ENCODE results near the gene APCDD1. TPM values are rescaled to one million over a fixed set of nuclear protein-coding genes. Genes with fewer than 3 reads are reported as not detected.

The APCDD1 gene
- polyA plus RNA-seq, 1 of the 3 experiments (the other 2 are of a cell fraction), result 0.02 TPM

GRCh38 chr18:10417664-10418063 is 36.8 kb upstream of the APCDD1 start:
- no peak for TF ChIP-seq NFIC (IDR thresholded peaks at IDR 0.05; ENCODE audit: borderline replicate concordance)
- TF ChIP-seq TEAD4 (IDR thresholded peaks at IDR 0.05; ENCODE audit: borderline replicate concordance, insufficient read depth), result no peak
- TF ChIP-seq POLR2AphosphoS5 (IDR thresholded peaks at IDR 0.05; ENCODE audit: low read depth, low read length), result no peak
- no peak for TF ChIP-seq FOXJ3 (CRISPR knock-in tag; IDR thresholded peaks at IDR 0.05)
- no peak for TF ChIP-seq RXRA (IDR thresholded peaks at IDR 0.05; ENCODE audit: borderline replicate concordance, low read depth)
- CTCF ChIA-PET, result no interaction called here

GRCh38 chr18:10418836-10419235 is 35.6 kb upstream of the APCDD1 start:
- Histone ChIP-seq H4K20me1 (ENCODE audit: insufficient read depth) (no peaks in the 10 kb centered on the region), H3K4me2 (no peak overlapping the region), H3K4me3 (ENCODE audit: low read depth in 2 of 2, low read length in 1 of 2) (no peak overlapping the region), H2AFZ (ENCODE audit: low read depth) (no peak overlapping the region), H3K9me3 (no peaks in the 10 kb centered on the region), H3K79me2 (ENCODE audit: insufficient read depth) (no peaks in the 10 kb centered on the region), H3K27me3 (ENCODE audit: insufficient read depth) (no peaks in the 10 kb centered on the region), H3K27ac (ENCODE audit: low read depth in 2 of 2, low read length in 1 of 2) (no peak overlapping the region), H3F3A (replicated peaks; ENCODE audit: insufficient read depth) (no peaks in the 10 kb centered on the region), H3K9ac (no peak overlapping the region), H3K9me2 (no peaks in the 10 kb centered on the region), H3K36me3 (replicated peaks in 1 of 2; ENCODE audit: control insufficient read depth in 1 of 2, insufficient read depth in 2 of 2, low read length in 1 of 2) (no peaks in the 10 kb centered on the region), H3K4me1 (ENCODE audit: control insufficient read depth in 1 of 2, insufficient read depth in 2 of 2, low read depth in 1 of 2, low read length in 1 of 2) (no peaks in the 10 kb centered on the region)
- no peak for DNase-seq
- CTCF ChIA-PET, result interaction anchor here (1.1 kb wide), 1 partner anchor 447 kb away, joined by 3 read pairs; no protein-coding TSS in a partner anchor
- POLR2A ChIA-PET, result no interaction called here
- TF ChIP-seq RXRA (IDR thresholded peaks at IDR 0.05; ENCODE audit: borderline replicate concordance, low read depth), result no peak
- no peak for TF ChIP-seq JUND (IDR thresholded peaks at IDR 0.05)
- TF ChIP-seq GABPA (IDR thresholded peaks at IDR 0.05; ENCODE audit: low read depth), result no peak
- no peak for TF ChIP-seq REST (IDR thresholded peaks at IDR 0.05; ENCODE audit: low read depth, low read length)
- no peak for TF ChIP-seq MEF2A (IDR thresholded peaks at IDR 0.05; ENCODE audit: borderline replicate concordance, low read depth)
- TF ChIP-seq TAF1 (IDR thresholded peaks at IDR 0.05; ENCODE audit: borderline replicate concordance, low read depth, low read length), result no peak
- TF ChIP-seq RCOR1 (IDR thresholded peaks at IDR 0.05; ENCODE audit: low read length), result no peak
- no peak for TF ChIP-seq MAX (IDR thresholded peaks at IDR 0.05; ENCODE audit: low read depth)
- TF ChIP-seq CHD2 (IDR thresholded peaks at IDR 0.05; ENCODE audit: low read length, partially characterized antibody), result no peak
- no peak for TF ChIP-seq YY1 (IDR thresholded peaks at IDR 0.05; ENCODE audit: low read depth)
- no peak for TF ChIP-seq POLR2AphosphoS5 (IDR thresholded peaks at IDR 0.05; ENCODE audit: low read depth, low read length)
- TF ChIP-seq RAD21 (IDR thresholded peaks at IDR 0.05; ENCODE audit: low read length), result no peak
- no peak for TF ChIP-seq ELF1 (IDR thresholded peaks at IDR 0.05)
- no peak for TF ChIP-seq FOXJ3 (CRISPR knock-in tag; IDR thresholded peaks at IDR 0.05)
- TF ChIP-seq ZBTB33 (IDR thresholded peaks at IDR 0.05; ENCODE audit: borderline replicate concordance, low read depth), result no peak
- no peak for TF ChIP-seq IRF3 (IDR thresholded peaks at IDR 0.05; ENCODE audit: low read depth, low read length)
- TF ChIP-seq CTCF (IDR thresholded peaks at IDR 0.05), result no peak
- TF ChIP-seq EP300 (IDR thresholded peaks at IDR 0.05; ENCODE audit: borderline replicate concordance in 1 of 2, low read depth in 1 of 2, low read length in 1 of 2), result no peak
- no peak for TF ChIP-seq NFIC (IDR thresholded peaks at IDR 0.05; ENCODE audit: borderline replicate concordance)

More at GRCh38 chr18:10417664-10418063, 36.8 kb upstream of the APCDD1 start:
- Histone ChIP-seq H4K20me1 (ENCODE audit: insufficient read depth) (no peaks in the 10 kb centered on the region), H3K4me2 (no peak overlapping the region), H3F3A (replicated peaks; ENCODE audit: insufficient read depth) (no peaks in the 10 kb centered on the region), H3K9me3 (no peaks in the 10 kb centered on the region), H2AFZ (ENCODE audit: low read depth) (no peak overlapping the region), H3K4me1 (ENCODE audit: control insufficient read depth in 1 of 2, insufficient read depth in 2 of 2, low read depth in 1 of 2, low read length in 1 of 2) (no peaks in the 10 kb centered on the region), H3K4me3 (ENCODE audit: low read depth in 2 of 2, low read length in 1 of 2) (no peak overlapping the region), H3K79me2 (ENCODE audit: insufficient read depth) (no peaks in the 10 kb centered on the region), H3K9me2 (no peaks in the 10 kb centered on the region), H3K9ac (no peak overlapping the region), H3K27me3 (ENCODE audit: insufficient read depth) (no peaks in the 10 kb centered on the region), H3K36me3 (replicated peaks in 1 of 2; ENCODE audit: control insufficient read depth in 1 of 2, insufficient read depth in 2 of 2, low read length in 1 of 2) (no peaks in the 10 kb centered on the region), H3K27ac (ENCODE audit: low read depth in 2 of 2, low read length in 1 of 2) (no peak overlapping the region)
- no peak for DNase-seq
- POLR2A ChIA-PET, result no interaction called here
